ENCODE results near the gene TMEM98.
"Not testable (repeated sequence)": the region's sequence is repeated elsewhere in the genome, so short reads cannot be mapped to it uniquely, and the experiment has no call there.

TMEM98 gene, protein sequence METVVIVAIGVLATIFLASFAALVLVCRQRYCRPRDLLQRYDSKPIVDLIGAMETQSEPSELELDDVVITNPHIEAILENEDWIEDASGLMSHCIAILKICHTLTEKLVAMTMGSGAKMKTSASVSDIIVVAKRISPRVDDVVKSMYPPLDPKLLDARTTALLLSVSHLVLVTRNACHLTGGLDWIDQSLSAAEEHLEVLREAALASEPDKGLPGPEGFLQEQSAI

DNA sequence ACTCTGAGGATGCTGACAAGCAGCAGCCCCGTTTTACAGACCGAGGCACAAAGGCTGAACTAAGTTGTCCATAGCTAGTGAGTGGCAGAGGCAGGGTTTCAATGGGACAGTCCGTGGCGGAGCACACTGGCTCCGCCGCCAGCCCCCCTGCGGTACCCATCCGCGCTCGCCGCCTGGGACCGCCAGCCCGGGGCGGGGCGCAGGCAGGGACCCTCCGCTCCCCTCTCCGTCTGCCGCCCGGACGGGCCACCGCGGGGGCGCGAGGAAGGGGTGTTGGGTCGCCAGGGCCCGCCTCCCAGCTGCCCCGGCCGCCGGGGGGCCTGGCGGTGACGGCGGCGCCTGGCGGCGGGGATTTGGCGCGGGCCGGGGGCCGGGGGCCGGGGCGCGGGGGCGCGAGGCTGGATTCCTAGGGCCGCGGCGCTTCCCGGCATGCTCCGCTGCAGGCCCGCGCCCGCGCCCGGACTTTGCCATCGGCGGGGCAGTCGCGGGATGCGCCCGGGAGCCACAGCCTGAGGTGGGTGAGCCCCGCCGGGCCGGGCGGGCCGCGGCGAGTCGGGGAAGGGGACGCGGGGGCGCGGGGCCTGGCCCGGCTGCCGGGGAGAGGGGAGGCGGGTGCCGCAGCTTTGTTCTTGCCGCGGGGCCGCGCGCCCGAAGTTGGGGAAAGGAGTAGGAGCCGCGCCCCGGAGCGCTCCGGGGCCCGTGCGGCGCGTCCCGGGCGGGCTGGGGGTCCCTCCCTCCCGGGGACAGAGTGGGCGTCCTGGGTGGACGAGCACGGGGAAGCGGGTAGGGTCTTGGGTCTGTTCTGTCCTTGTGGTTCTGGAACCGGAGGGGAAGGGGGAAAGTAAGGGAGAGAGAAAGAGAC is at the start of gene TMEM98:
Gene TMEM98, plus strand, starts transcription at position 430 of the 862 bp plus-strand sequence. CDS start 3,376 bp downstream, outside the sequence.
- no peak for DNase-seq

GRCh38 chr17:32878211-32878610 is 49.7 kb upstream of the TMEM98 start:
- DNase-seq, result no peak

DNA sequence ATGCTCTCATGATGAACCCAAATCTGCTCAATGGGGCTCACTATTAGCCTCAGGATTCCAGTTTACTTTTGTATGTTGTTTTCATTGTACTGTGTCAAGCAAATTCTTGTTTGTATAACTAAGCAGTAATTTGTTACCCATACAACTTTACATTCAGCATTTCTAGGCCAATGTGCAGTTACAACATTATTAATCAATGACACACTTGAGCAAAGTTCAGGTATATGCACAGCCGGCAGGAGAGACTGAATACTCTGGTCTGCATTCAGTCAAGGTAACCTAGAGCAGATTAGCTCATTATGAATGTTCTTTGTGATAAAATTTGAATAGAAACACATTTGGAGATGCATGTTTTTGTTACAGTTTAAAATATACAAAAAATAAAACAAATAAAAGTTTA is 48.8 kb upstream of the TMEM98 start:
- DNase-seq, result no peak

DNA sequence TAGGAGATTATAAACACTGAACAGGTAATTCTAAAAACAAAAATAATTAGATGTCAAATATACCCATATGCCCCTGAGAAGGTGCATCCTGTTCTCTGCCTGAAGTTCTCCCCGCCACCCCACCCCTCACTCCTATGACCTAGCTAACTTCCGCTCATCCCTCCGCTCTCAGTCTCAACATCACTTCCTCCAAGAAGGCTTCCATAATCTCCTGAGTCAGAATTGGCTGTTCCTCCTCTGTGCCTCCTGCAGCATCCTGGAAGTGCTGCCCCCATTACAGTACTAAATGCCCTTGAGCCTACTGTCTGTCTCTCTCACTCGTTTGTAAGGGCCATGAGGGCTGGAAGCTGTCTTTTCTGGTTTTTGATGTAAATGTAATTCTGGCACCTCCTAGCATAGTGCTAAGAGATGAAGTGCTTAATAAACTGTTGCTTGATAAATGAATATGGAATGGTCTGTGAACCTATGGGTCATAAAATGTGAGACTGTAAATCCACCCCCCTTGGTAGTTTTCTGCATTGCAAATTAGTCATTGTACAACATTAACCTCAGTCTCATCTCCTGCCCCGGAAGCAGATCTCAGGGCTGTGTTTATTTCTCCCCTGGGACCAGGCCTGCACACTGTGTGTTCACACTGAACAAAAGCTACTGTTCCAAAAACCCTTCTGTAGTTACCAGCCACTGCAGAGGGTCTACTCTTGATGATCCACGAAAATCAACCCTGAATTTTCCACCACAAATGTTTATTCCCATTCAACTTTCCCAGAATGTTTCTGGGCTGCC is 47.1 kb upstream of the TMEM98 start:
- no peak for DNase-seq

GRCh38 chr17:32882029-32882428 is 45.9 kb upstream of the TMEM98 start:
- no peak for DNase-seq

GRCh38 chr17:32882734-32883133 is 45.2 kb upstream of the TMEM98 start:
- no peak for DNase-seq

GRCh38 chr17:32886951-32887350 is 41.0 kb upstream of the TMEM98 start:
- not testable (repeated sequence) for DNase-seq

DNA sequence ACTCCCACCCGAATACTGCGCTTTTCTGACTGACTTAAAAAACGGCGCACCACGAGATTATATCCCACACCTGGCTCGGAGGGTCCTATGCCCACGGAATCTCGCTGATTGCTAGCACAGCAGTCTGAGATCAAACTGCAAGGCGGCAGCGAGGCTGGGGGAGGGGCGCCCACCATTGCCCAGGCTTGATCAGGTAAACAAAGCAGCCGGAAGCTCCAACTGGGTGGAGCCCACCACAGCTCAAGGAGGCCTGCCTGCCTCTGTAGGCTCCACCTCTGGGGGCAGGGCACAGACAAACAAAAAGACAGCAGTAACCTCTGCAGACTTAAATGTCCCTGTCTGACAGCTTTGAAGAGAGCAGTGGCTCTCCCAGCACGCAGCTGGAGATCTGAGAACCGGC is 40.5 kb upstream of the TMEM98 start:
- DNase-seq, result not testable (repeated sequence)

- no peak for DNase-seq
Measured at GRCh38 chr17:32894245-32894644, 33.7 kb upstream of the TMEM98 start.

DNA sequence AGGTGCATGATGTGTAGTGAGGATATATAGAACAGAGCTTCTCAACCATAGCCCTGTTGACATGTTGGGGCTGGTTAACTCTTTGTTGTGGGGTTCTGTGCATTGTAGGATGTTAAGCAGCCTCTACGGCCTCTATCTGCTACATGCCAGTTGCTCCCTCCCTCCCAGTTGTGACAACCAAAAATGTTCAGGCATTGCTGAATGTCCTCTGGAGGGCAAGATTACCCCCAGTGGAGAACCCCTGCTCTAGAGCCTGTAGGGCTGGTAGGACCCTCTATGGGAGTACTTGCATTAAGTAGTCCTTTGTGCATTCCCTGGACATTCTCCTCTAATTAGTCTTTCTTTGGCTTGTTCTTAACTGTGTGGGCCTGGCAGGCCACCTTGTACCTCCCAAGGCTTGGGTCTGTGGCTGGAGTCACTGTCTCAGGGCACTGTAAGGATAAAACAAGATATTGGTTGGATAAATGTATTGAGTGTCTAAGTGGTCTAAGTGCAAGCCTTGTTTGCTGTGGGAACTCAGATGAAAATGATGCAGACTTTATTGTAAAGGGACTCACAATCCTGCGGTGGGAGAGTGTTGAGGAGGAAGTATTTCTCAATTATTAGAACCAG is 31.2 kb upstream of the TMEM98 start:
- no peak for DNase-seq

DNA sequence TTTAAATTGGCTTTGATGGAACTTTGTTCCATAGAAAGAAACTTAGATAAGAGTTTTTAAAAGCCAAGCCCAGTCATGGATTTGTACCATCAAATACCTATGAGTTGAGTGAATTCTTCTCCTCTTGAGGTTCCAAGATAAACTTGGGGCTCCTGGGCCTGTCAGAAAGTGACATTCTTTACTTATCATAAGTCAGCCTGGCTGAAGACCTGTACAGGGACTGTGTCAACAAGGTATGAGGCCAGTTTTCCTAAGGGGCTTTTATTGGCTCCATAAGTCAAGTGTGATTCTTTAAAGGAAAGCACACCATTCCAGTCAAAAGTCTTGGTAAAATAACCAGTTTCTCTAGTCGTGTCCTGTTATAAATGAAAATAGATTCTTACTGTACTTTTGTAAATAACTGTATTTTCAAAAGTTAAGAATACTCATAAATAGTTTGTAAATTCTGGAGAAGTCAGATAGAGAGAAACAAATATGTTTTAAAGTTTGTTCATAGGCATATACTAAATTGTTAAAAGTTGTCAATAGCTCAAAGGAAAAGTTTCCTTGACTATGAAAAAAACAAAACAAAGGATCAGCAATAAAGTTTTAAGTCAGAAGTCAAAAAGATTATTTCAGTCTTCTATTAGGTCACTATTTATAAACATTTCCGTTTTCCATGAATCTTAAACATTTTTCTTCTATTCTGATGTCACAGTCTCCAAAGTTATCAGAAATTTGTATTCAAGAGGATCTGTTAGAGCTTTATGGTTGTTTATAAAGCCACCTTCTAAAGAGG is 28.5 kb upstream of the TMEM98 start:
- no peak for DNase-seq

DNA sequence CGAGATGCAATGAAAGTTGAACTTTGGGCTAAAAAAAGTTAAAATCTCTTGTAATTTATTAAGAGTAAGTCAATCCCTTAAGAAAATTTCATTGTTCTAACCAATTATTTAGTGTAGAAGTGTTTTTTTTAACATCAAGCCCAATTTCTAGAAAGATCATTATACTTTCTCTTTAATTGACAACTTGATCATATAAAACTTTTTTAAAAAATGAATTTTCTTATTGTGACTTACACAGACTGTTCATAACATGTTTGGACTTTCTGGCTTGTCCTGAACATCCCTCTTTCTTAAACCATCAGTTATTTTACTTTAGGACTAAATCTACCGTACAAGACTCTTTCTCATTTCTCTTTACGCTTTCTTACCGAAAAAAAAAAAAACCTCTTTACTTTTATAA is 26.2 kb upstream of the TMEM98 start:
- DNase-seq, result no peak

DNA sequence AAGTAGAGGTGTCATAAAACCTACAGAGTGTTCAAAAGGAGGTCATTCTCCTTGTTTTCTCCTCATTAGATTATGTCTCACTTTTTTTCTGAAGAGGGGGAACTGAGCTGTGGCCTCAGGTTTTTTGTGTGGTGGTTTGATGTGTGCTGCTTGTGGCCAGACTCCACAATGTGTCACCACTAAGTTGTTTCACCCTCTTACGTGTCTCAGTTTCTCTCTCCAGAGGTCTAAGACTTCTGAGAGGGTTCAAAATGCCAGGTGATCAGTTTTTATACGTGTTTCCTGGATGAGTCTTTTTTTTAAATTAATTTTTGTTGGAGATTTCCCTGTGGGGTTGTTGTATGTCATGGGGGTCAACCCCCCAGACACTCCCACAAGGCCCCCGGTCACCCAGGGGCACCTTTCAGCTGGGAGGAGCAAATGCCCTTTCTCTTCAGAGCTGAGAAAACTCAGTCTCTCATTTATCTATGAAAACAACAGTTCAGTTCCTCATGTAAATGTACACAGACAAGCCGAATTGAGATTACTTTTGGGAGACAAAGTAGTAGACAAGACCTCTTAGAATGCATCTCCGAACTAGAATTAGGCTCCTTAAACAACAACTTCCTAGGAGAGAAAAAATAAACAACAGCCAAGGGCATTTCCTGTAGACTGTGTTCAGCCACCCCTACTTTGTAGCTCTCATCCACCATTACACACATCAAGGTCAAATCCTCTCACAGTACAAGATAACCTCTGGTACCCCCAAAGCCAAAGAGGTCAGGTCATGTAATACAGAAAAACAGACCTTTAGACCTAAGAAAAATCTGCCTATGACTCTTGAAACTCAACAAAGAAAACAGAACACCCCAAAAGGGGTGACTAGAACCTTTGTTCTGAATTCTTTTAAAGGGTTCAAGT is 23.9 kb upstream of the TMEM98 start:
- DNase-seq, result no peak

GRCh38 chr17:32904891-32905290 is 23.1 kb upstream of the TMEM98 start:
- DNase-seq, result no peak

GRCh38 chr17:32907583-32907982 is 20.4 kb upstream of the TMEM98 start:
- no peak for DNase-seq

DNA sequence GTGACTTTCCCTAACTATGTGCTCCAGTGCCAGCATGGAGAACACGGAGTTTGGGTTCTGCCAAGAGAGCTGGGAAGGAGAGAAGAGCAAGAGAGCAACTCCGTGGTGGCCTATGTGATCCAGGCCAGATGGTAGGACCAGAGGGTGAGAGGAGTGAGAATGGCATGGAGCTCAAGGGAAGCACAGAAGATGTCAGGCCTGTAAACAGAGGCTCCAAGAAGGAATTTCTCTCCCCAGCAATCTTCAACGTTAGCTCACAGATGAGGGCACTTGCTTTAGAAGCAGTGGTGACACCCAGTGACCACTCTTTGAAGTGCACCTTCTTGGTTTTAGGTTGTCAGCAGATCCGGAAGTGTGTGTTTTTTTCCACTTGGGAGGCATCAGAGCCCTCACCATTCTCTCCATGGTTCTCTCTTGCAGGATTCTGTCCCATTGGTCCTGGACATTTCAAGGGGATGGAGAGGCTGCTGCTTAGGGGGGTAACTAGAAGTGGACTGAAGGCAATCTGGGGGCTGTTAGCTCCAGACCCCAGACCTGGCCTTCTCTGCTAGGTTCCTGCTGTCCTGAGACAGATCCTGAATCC is 18.1 kb upstream of the TMEM98 start:
- peak; percentile 48 for DNase-seq

DNA sequence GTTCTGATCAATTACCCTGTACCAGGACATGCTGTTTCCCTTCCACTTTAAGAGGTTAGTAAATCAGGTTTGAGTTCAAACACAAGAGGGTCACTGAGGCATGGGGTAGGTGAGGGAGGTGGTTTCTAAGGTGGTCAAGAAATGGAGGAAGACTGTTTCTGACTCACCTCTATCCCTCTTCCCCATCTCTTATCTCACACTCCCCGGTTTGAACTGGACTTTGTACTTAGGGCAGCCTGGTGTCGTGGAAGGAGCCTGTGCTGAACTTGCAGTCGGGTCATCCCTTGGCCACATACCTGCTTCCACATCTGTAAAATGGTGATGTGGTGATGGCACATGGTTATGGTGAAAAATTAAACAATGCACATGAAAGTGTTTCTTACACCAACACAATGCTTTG is 17.2 kb upstream of the TMEM98 start:
- no peak for DNase-seq

DNA sequence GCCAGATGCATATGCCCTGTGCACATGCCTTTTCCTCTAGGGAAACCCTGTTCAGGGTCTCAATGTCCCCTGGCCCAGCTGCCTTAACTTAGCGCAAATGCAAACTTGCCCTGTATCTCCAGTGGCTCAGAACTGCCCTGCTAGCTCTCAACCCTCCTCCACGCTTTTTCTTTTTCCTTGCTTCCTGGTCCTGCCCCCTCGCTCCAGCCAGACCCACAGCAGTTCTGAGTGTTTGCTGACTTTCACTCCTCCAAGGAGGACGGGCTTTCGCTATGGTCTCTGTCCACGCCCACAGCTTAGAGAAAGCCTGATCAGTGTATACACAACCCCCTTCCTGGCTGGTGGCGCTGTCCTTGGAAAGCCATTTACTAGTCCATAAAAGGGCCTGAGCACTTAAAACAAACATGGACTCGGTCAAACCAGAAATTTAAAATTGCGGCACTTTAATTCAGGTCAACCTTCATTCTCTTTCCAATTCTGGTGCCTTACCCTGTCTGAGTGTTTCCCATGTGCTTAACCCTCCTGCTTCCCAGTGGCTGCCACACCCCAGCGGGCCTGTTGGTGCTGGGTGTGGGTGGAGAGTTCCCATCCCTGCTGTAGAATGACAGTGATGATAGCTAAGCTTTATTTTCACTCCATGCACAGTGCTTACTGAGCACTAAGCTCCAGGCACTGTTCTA is 15.6 kb upstream of the TMEM98 start:
- no peak for DNase-seq

DNA sequence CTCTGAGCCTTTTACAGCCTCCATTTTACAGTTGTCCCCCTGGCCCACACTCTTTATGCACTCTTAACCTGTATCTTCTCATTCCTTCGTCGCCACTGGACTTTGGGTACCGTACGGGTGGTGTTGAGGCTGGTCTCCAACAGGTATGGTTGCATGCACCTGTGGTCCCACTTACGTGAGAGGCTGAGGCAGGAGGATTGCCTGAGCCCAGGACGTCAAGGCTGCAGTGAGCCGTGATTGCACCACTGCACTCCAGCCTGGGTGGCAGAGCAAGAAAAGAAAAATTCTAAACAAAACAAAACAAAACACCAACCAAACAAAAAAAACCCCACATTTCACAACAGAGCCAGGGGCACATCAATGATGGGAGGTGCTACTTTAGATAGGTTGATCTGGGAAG is 14.4 kb upstream of the TMEM98 start:
- DNase-seq, result no peak

DNA sequence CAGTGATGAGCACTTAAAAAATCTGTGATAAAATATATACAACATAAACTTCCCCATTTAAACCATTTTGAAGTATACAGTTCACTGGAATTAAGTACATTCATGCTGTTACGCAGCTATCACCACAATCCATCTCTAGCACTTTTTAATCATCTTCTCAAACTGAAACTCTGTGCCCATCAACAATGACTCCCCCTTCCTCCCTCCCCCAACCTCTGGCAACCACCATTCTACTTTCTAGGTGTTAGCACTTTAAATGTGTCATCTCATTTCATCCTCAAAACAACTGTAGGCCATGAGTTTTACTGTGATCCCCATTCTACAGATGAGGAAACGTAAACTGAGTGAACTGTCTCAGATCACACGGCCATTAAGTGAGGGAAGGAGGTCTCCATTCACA is 13.8 kb upstream of the TMEM98 start:
- DNase-seq, result no peak

Measured in CD4-positive, alpha-beta T cell treated with Interleukin-12 subunit alpha and Interleukin-12 subunit beta, for 1 hour (primary cell).